HEK293T (cell line): ENCODE measurements around the gene CCDC185.

ENCODE experiments used
- CTCF ChIA-PET: fragments of 350-600 bp; formaldehyde crosslinking; extraction: SDS; loops from one replicate; lab custom pipeline; 2021; ENCODE audit warnings: antibody characterized with exemption, inconsistent platforms; lab: Yijun Ruan, JAX
- POLR2A ChIA-PET: fragments of 350-600 bp; formaldehyde crosslinking; extraction: SDS; loops from one replicate; lab custom pipeline; 2020; ENCODE audit warnings: antibody characterized with exemption, inconsistent platforms; lab: Yijun Ruan, JAX
- DNase-seq: peaks from one replicate; pipeline ENCODE4 v3.0.0; 2012; ENCODE audit warnings: mixed read lengths; ENCODE audit errors: extremely low spot score
- ARNT ChIP-seq: fragments of 450-650 bp; IDR thresholded peaks from 2 replicates; pipeline ENCODE4 v1.6.1; 2017; ENCODE audit warnings: mild to moderate bottlenecking
- BHLHE40 ChIP-seq: fragments of 450-650 bp; IDR thresholded peaks from 2 replicates; pipeline ENCODE4 v1.6.1; 2016; ENCODE audit warnings: mild to moderate bottlenecking, moderate library complexity, borderline replicate concordance
- CTBP1 ChIP-seq: fragments of 450-650 bp; IDR thresholded peaks from 2 replicates; pipeline ENCODE4 v1.6.1; 2016; ENCODE audit warnings: borderline replicate concordance
- ELF4 ChIP-seq: fragments of 450-650 bp; IDR thresholded peaks from 2 replicates; pipeline ENCODE4 v1.6.1; 2017; ENCODE audit warnings: antibody characterized with exemption
- FOXA1 ChIP-seq: fragments of 450-650 bp; IDR thresholded peaks from 2 replicates; pipeline ENCODE4 v1.6.1; 2016; ENCODE audit warnings: mild to moderate bottlenecking
- FOXK2 ChIP-seq: fragments of 450-650 bp; IDR thresholded peaks from 2 replicates; pipeline ENCODE4 v1.6.1; 2016; ENCODE audit warnings: mild to moderate bottlenecking
- FOXM1 ChIP-seq: fragments of 450-650 bp; IDR thresholded peaks from 2 replicates; pipeline ENCODE4 v1.6.1; 2017; ENCODE audit warnings: mild to moderate bottlenecking, borderline replicate concordance
- HDGF ChIP-seq: fragments of 450-650 bp; IDR thresholded peaks from 2 replicates; pipeline ENCODE4 v1.6.1; 2017; ENCODE audit warnings: antibody characterized with exemption, borderline replicate concordance
- L3MBTL2 ChIP-seq: fragments of 450-650 bp; conservative IDR thresholded peaks from 2 replicates; pipeline ENCODE4 v1.6.1; 2016; ENCODE audit warnings: mild to moderate bottlenecking
- LEF1 ChIP-seq: fragments of 450-650 bp; IDR thresholded peaks from 2 replicates; pipeline ENCODE4 v1.6.1; 2017; ENCODE audit warnings: mild to moderate bottlenecking, borderline replicate concordance
- NFRKB ChIP-seq: fragments of 450-650 bp; IDR thresholded peaks from 2 replicates; pipeline ENCODE4 v1.6.1; 2016; ENCODE audit warnings: mild to moderate bottlenecking, moderate library complexity
- PKNOX1 ChIP-seq: fragments of 450-650 bp; IDR thresholded peaks from 2 replicates; pipeline ENCODE4 v1.6.1; 2016
- SP1 ChIP-seq: fragments of 450-650 bp; IDR thresholded peaks from 2 replicates; pipeline ENCODE4 v1.6.1; 2017
- SUZ12 ChIP-seq: fragments of 450-650 bp; IDR thresholded peaks from 2 replicates; pipeline ENCODE4 v1.6.1; 2016; ENCODE audit warnings: mild to moderate bottlenecking
- TARDBP ChIP-seq: fragments of 450-650 bp; IDR thresholded peaks from 2 replicates; pipeline ENCODE4 v1.6.1; 2016
- ZNF384 ChIP-seq: fragments of 450-650 bp; IDR thresholded peaks from 2 replicates; pipeline ENCODE4 v1.6.1; 2016

CCDC185 gene

GRCh38 chr1:223374064-223374610 lies 19.1 kb upstream of the CCDC185 start:
- TF ChIP-seq BHLHE40 = no peak
- TF ChIP-seq L3MBTL2 = no peak
- no peak for TF ChIP-seq FOXM1
- no peak for TF ChIP-seq ELF4
- no peak for TF ChIP-seq ARNT
- no peak for TF ChIP-seq PKNOX1
- no peak for TF ChIP-seq FOXA1
- no peak for TF ChIP-seq SP1
- TF ChIP-seq CTBP1 = no peak
- no peak for TF ChIP-seq LEF1
- no peak for TF ChIP-seq TARDBP
- no peak for TF ChIP-seq ZNF384
- TF ChIP-seq HDGF = no peak
- TF ChIP-seq SUZ12 = no peak
- TF ChIP-seq NFRKB = no peak
- no peak for TF ChIP-seq FOXK2

GRCh38 chr1:223378754-223379153 lies 14.5 kb upstream of the CCDC185 start:
- no peak for DNase-seq
- TF ChIP-seq ELF4 = no peak
- TF ChIP-seq LEF1 = no peak
- TF ChIP-seq PKNOX1 = no peak
- no peak for TF ChIP-seq FOXA1
- TF ChIP-seq CTBP1 = no peak
- ChIA-PET CTCF (no interaction called here), POLR2A (no interaction called here)

More at GRCh38 chr1:223374064-223374610, 19.1 kb upstream of the CCDC185 start:
- no peak for DNase-seq
- POLR2A ChIA-PET = no interaction called here
- CTCF ChIA-PET = no interaction called here

- no peak for DNase-seq
- TF ChIP-seq LEF1 (no peak), FOXK2 (no peak), ARNT (no peak), HDGF (no peak), PKNOX1 (no peak), ELF4 (no peak), SUZ12 (no peak), BHLHE40 (no peak), FOXM1 (no peak), CTBP1 (no peak), TARDBP (no peak), NFRKB (no peak), SP1 (no peak), L3MBTL2 (no peak), ZNF384 (no peak), FOXA1 (no peak)
- POLR2A ChIA-PET = no interaction called here
- CTCF ChIA-PET = no interaction called here
Observed at GRCh38 chr1:223386013-223386412, 7.2 kb upstream of the CCDC185 start.

GRCh38 chr1:223390618-223391017 lies 2.6 kb upstream of the CCDC185 start:
- no peak for TF ChIP-seq FOXA1
- no peak for TF ChIP-seq BHLHE40
- no peak for TF ChIP-seq L3MBTL2
- no peak for TF ChIP-seq TARDBP
- no peak for TF ChIP-seq PKNOX1
- no peak for TF ChIP-seq ZNF384
- TF ChIP-seq ARNT = no peak
- TF ChIP-seq NFRKB = no peak
- TF ChIP-seq CTBP1 = no peak
- TF ChIP-seq ELF4 = no peak
- no peak for TF ChIP-seq SUZ12
- TF ChIP-seq SP1 = no peak
- no peak for TF ChIP-seq FOXM1
- no peak for TF ChIP-seq HDGF
- no peak for TF ChIP-seq LEF1
- TF ChIP-seq FOXK2 = no peak
- POLR2A ChIA-PET = no interaction called here
- CTCF ChIA-PET = no interaction called here
- no peak for DNase-seq

GRCh38 chr1:223394242-223394641 lies 1.0 kb downstream of the CCDC185 start:
- CTCF ChIA-PET = no interaction called here
- TF ChIP-seq BHLHE40 (no peak), ARNT (no peak), HDGF (no peak), SUZ12 (no peak), TARDBP (no peak), ELF4 (no peak), FOXA1 (no peak), L3MBTL2 (no peak), FOXK2 (no peak), SP1 (no peak), ZNF384 (no peak), NFRKB (no peak), FOXM1 (no peak), PKNOX1 (no peak), CTBP1 (no peak), LEF1 (no peak)
- POLR2A ChIA-PET = no interaction called here

More at GRCh38 chr1:223394242-223394641, 1.0 kb downstream of the CCDC185 start:
- DNase-seq = no peak
